ENCODE measurements around the gene RAD18. TPM values are rescaled to one million over a fixed set of nuclear protein-coding genes. Genes with fewer than 3 reads are reported as not detected.

RAD18 gene
- polyA plus RNA-seq, 1 of the 3 experiments (the other 2 are of a cell fraction): 5.7 TPM

- POLR2A ChIA-PET: no interaction called here
- H3K9ac ChIP-seq: no peak overlapping the region
- H3K4me1 ChIP-seq (ENCODE audit: control insufficient read depth in 1 of 2, insufficient read depth in 2 of 2, low read depth in 1 of 2, low read length in 1 of 2): peaks cover 8 to 23% of the 10 kb centered on the region in 2 experiments
- no peak overlapping the region for H3K27ac ChIP-seq (ENCODE audit: low read depth in 2 of 2, low read length in 1 of 2)
- TF ChIP-seq TCF12 (IDR thresholded peaks at IDR 0.05) (no peak), YY1 (IDR thresholded peaks at IDR 0.05; ENCODE audit: low read depth) (no peak), FOSL2 (IDR thresholded peaks at IDR 0.05; ENCODE audit: borderline replicate concordance, low read depth) (no peak), USF1 (IDR thresholded peaks at IDR 0.05; ENCODE audit: borderline replicate concordance, low read depth) (no peak), MAX (IDR thresholded peaks at IDR 0.05; ENCODE audit: low read depth) (no peak), FOXM1 (IDR thresholded peaks at IDR 0.05; ENCODE audit: low read depth) (no peak), POLR2AphosphoS5 (IDR thresholded peaks at IDR 0.05; ENCODE audit: low read depth, low read length) (no peak), RAD21 (IDR thresholded peaks at IDR 0.05; ENCODE audit: low read length) (no peak)
- 73% methylated on average over 4 of the region's 4 CpGs for WGBS (ENCODE audit: low lambda C conversion rate)
- H2AFZ ChIP-seq (ENCODE audit: low read depth): no peak overlapping the region
- H3K79me2 ChIP-seq (ENCODE audit: insufficient read depth): 0 out of 2 replicates have a peak, but pooled peaks cover 7% of the 10 kb centered on the region
- H3K4me3 ChIP-seq (ENCODE audit: low read depth in 2 of 2, low read length in 1 of 2): no peak overlapping the region
- no peak overlapping the region for H3K4me2 ChIP-seq
- H3K9me2 ChIP-seq: no peaks in the 10 kb centered on the region
- peaks cover 15 to 21% of the 10 kb centered on the region in 2 experiments for H3K36me3 ChIP-seq (replicated peaks in 1 of 2; ENCODE audit: control insufficient read depth in 1 of 2, insufficient read depth in 2 of 2, low read length in 1 of 2)
- CTCF ChIA-PET: interaction anchor here (0.8 to 1.8 kb wide), 2 partner anchors 51 to 117 kb away, joined by 3 to 7 read pairs; partner anchors contain the start of gene OXTR
- H3F3A ChIP-seq (replicated peaks; ENCODE audit: insufficient read depth): peaks cover 12% of the 10 kb centered on the region
- H3K27me3 ChIP-seq (ENCODE audit: insufficient read depth): no peaks in the 10 kb centered on the region
- 0 out of 2 replicates have a peak, but pooled peaks cover 3% of the 10 kb centered on the region for H3K9me3 ChIP-seq
- no peak for DNase-seq
- H4K20me1 ChIP-seq (ENCODE audit: insufficient read depth): no peaks in the 10 kb centered on the region
These were observed 76.7 kb downstream of the RAD18 start for GRCh38 chr3:8886546-8886945.

- H3K79me2 ChIP-seq (ENCODE audit: insufficient read depth): 0 out of 2 replicates have a peak, but pooled peaks cover 7% of the 10 kb centered on the region
- H3K9me2 ChIP-seq: no peaks in the 10 kb centered on the region
- ChIA-PET POLR2A (no interaction called here), CTCF (interaction anchor here (0.6 to 1.8 kb wide), 3 partner anchors 12 to 467 kb away, joined by 4 to 7 read pairs (median 4); partner anchors contain the start of gene OXTR)
- peaks cover 3 to 18% of the 10 kb centered on the region in 2 experiments; a peak in 3 of 4 replicates for H3K4me1 ChIP-seq (ENCODE audit: control insufficient read depth in 1 of 2, insufficient read depth in 2 of 2, low read depth in 1 of 2, low read length in 1 of 2)
- no peak overlapping the region for H3K27ac ChIP-seq (ENCODE audit: low read depth in 2 of 2, low read length in 1 of 2)
- peaks cover 6% of the 10 kb centered on the region for H3F3A ChIP-seq (replicated peaks; ENCODE audit: insufficient read depth)
- peaks cover 23 to 24% of the 10 kb centered on the region in 2 experiments for H3K36me3 ChIP-seq (replicated peaks in 1 of 2; ENCODE audit: control insufficient read depth in 1 of 2, insufficient read depth in 2 of 2, low read length in 1 of 2)
- H2AFZ ChIP-seq (ENCODE audit: low read depth): no peak overlapping the region
- H3K4me2 ChIP-seq: no peak overlapping the region
- 0 out of 2 replicates have a peak, but pooled peaks cover 3% of the 10 kb centered on the region for H3K9me3 ChIP-seq
- H3K4me3 ChIP-seq (ENCODE audit: low read depth in 2 of 2, low read length in 1 of 2): no peak overlapping the region
- no peaks in the 10 kb centered on the region for H4K20me1 ChIP-seq (ENCODE audit: insufficient read depth)
- H3K27me3 ChIP-seq (ENCODE audit: insufficient read depth): no peaks in the 10 kb centered on the region
- no peak for DNase-seq
- H3K9ac ChIP-seq: no peak overlapping the region
- TF ChIP-seq RFX5 (IDR thresholded peaks at IDR 0.05; ENCODE audit: low read length) (no peak), MXI1 (IDR thresholded peaks at IDR 0.05; ENCODE audit: low read depth, low read length) (no peak), TEAD4 (IDR thresholded peaks at IDR 0.05; ENCODE audit: borderline replicate concordance, insufficient read depth) (no peak), MEF2A (IDR thresholded peaks at IDR 0.05; ENCODE audit: borderline replicate concordance, low read depth) (no peak), ZBTB33 (IDR thresholded peaks at IDR 0.05; ENCODE audit: borderline replicate concordance, low read depth) (no peak), CTCF (IDR thresholded peaks at IDR 0.05) (no peak), NRF1 (IDR thresholded peaks at IDR 0.05; ENCODE audit: low read depth, low read length) (no peak), NFIC (IDR thresholded peaks at IDR 0.05; ENCODE audit: borderline replicate concordance) (no peak), ELF1 (IDR thresholded peaks at IDR 0.05) (no peak), JUND (IDR thresholded peaks at IDR 0.05) (no peak), POLR2AphosphoS5 (IDR thresholded peaks at IDR 0.05; ENCODE audit: low read depth, low read length) (no peak), USF2 (IDR thresholded peaks at IDR 0.05; ENCODE audit: borderline replicate concordance, low read depth, low read length) (no peak), EZH2phosphoT487 (IDR thresholded peaks at IDR 0.05; ENCODE audit: borderline replicate concordance, low read depth) (no peak), RXRA (IDR thresholded peaks at IDR 0.05; ENCODE audit: borderline replicate concordance, low read depth) (no peak), USF1 (IDR thresholded peaks at IDR 0.05; ENCODE audit: borderline replicate concordance, low read depth) (no peak)
These were observed 77.5 kb downstream of the RAD18 start for GRCh38 chr3:8885536-8886316.

Measured in SK-N-SH (cell line).